NCI-H2227 treated with DMSO at 0.1 percent for 48 hours (cell line): ENCODE data around the gene SP3.
A peak's percentile ranks its signal among the peaks of the same experiment; 100 is the strongest.
"Not testable (repeated sequence)": the region's sequence is repeated elsewhere in the genome, so short reads cannot be mapped to it uniquely, and the experiment has no call there.

Experiments used
- DNase-seq: peaks from one replicate; lab custom pipeline; 2025; lab: John Stamatoyannopoulos, UW

The SP3 gene

DNA sequence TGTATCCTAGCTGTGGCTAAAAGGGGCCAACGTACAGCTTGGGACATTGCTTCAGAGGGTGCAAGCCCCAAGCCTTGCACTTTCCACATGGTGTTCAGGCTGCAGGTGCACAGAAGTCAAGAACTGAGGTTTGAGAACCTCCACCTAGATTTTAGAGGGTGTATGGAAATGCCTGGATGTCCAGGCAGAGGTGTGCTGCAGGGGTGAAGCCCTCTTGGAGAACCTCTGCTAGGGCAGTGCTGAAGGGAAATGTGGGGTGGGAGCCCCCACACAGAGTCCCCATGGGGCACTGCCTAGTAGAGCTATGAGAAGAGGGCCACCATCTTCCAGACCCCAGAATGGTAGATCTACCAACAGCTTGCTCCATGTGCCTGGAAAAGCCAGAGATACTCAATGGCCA lies 75.7 kb downstream of the SP3 start:
- not testable (repeated sequence) for DNase-seq

DNA sequence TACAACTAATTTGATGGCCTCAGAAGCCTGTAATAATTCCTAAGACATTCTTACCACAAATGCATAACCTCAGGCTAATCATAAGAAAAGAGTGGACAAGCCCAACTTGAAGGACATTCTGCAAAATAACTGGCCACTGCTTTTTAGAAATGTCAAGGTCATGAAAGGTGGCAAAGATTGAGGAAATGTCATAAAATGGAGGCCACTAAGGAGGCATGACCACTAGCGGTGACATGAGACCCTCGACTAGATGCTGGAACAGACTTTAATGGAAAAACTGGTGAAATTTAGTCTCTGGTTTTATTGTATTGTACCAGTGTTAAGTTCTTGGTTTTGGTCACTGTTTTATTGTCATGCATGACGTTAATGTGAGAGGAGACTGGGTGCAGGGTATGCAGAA lies 78.6 kb downstream of the SP3 start:
- DNase-seq = no peak

DNA sequence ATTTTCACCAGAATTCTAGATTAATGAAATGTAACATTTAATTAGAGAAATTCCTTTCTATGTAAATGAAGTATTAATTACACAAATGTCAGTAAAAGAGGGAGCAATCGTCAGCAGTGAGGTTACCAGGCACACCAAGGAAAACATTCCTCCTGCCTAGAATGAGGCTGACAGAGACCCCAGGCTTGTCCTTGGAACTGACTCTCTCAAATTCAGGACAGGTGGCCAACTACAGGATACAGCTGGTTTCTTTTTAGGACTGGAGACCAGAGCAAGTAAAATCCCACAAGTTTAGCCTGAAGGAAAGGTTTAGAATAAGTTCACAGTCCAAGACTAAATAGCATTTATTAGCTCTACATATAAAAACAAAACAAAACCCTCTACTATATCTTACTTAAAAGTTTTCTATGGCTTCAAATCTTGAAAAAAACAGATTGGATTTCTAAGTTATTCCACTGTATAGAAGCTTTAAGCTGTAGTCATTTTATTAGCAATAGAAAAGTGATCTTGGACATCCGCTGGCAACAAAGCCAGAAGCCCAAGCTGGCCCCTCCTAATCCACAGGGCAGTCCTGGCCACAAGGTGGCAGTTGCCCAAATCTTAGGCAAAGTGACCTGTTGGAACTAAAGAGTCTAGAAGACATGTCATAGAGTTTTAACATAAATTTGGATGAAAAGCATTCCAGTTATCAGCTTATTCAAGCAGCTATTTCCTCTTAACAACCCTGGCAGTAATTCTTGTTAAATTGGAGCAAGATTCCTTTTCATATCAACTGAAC lies 81.0 kb downstream of the SP3 start:
- DNase-seq = no peak

DNA sequence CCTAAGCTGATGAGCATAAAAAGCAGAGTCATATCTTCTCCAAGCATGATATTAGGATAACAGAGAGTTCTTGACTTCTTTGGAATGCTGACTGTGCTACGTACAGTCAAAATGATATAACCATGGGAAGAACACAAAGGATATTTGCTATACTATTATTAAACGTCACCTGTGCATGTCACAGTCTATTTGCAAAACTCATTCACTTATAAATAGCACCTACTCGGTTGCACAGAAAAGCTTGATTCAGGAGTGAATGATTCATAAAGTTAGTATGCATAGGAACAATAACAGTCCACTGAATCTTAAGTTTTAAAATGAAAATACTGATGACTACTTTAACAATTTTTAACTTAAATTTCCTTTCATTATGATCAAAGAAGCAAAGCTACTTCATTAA lies 83.3 kb downstream of the SP3 start:
- DNase-seq = no peak

DNA sequence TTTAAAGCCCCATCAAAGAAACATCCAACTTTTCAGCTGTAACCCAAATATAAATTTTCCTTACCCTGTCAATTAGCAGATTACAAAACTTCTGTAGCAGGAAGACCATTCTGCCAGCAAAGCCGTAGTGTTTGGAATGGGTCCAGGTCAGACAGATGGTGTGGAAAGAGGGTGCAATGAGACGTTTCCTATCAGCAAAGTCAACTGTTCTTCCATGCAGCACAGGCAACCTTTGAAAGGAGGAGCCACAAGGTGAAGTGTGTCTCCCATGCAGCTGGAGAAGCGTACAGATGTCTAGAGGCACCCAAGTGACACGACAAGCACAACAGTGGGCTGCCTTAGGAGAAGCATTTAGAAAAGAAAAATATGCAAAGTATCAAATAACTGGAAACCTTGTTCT lies 83.7 kb downstream of the SP3 start:
- DNase-seq = peak; percentile 32

DNA sequence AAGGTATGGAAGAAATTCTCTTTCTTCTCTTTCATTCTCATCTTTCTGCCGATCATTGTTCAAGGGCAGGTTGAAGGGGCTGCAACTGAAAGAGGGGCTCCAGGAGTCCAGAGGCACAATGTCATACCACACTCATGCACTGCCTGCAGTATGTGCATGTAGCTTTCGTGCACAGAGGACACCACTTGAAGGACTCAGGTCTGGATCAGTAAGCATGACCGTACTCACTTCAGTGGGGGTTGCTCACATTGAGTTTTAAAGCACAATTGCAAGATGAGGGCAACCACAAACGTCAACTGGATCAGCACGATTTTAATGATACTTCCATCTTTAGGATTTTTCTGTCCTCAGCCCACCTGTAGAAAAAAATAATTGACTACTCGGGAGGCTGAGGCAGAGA lies 84.6 kb downstream of the SP3 start:
- DNase-seq = no peak

DNA sequence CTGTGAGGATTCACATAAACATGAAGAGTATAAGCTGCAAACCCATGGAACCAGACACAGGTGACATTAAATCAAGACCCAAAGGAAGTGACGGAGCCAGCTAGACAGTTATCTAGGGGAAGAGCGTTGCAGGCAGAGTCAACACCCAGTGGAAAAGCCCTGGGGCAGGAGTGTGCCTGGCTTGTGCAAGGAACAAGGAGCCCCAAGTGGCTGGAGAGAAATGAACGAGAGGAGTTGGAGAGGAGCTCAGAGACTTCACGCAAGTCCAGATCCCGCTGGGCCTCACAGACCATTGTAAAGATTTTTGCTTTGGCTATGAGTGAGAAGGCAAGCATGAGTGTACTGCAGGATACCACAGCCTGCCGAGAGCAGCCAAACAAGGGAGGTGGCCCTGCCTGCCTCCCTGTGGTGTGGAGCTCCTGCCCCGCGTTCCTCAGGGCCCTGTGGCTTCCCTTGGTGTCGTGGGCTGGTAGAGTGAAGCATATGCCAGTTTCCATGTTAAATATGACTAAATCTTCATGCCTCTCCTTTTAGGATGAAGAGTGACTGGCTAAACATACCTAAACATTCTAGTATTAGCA lies 88.2 kb downstream of the SP3 start:
- no peak for DNase-seq

DNA sequence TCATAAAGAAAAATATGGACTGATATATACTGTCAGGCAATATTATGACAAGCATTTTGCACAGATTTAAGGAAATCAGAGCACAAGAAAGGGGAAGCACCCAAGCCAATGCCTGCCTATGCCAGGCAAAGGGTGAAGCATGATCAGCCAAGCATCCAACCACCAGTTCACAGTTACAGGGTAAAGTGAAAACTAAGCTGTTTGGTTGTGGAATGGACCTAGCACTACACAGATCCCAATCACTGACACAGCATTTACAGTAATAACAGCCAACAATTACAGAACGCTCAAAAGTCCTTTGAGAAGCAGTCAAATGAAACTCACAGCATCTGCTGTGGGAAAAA lies 90.3 kb downstream of the SP3 start:
- no peak for DNase-seq

DNA sequence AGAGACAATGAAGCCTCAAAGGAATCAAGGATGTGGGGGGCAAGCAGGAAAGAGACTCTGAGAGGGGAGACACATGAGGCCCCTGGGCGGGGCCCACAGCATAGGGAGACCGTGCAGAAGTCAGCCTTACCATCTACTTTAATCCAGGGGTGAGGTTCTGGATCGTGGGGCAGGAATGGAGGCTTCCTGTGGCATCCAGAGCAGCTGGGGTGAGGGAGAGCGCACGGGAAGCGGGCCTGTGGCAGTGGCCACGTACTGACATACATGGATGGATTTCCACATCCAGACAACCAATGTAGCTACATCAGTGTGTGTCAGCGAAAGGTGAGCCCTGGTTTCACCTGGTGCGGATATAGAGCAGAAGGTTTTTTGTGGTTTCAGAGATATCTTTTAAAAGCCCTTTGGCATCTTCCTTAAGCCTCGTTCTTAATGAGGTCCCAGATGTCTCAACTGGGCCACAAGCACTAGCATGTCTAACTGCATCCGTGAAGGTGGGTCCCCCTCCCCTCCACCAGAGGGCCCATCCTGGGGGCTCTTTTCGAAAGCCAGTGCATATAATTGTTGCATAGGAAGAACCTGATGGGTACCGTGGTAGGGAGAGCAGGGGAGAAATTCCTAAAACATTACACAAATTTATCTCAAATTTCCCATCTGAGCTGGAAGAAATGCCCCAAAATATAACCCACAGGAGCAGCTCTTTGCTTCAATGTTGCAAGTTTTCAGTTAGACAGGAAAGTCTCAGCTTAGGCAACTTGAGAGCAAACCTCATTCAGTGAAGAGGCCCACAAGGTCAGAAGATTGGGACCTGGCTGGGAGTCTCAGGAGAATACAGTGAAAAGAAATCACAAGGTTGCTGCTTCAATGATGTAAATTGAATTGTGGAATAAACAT lies 90.9 kb downstream of the SP3 start:
- no peak for DNase-seq

DNA sequence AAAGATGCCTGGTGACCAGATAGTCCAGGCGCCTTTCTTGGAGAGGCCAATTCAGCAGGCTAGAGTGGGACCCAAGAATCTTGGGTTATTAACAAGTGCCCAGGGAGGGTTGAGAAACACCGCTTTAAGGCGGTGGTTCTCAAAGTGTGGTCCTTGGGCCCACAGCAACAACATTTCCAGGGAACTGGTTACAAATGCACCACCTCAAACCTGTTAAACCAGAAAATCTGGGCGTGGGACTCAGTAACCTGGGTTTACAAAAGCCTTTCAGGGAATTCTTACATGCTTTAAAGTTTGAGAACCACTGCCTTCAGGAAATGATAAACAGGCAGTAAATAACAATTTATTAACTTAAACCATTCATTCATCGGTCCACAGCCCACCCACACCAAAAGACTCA lies 92.5 kb downstream of the SP3 start:
- DNase-seq = no peak

DNA sequence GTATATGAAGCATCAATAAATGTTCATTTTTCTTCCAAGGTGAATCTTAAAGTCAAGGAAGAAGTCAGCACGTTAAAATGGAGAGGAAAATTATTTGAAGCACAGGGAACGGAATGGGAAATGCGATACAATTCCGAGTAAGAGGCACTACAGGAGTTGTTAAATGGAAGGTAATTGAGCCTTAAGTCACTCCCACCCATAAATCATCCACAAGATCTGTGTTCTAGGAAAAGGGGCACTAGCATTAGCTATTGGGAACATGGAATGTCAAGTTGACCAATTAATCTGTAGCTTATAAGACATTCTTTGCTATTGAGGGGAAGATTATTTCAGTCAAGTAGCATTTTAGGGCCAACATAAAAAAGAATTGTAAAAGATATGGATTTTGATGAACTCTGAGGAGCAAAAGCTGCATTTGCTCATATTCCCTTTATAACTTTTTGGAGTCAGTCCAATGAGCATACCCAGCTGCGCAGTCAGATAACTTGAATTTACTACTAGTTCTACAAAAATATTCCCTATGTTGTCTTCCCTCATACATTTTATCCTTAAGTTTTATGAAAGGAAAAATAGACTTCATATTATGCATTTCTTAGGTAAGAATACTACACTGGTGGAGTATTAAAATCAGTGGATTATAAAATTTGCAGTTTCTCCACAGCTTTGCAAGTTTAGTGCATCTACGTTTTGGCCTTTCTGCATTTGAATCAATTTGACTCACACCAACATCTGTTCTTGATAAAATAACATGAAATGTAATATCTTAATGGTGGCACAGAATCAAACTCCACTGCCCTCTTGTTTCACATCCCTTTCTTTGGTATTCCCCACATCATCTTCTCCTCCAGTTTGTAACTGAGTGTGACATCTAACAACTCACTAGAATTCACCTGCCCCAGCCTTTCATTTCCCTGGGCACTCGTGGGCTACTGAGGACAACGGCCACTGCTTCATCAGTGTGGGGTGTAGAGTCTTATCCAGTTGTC lies 95.6 kb downstream of the SP3 start:
- peak; percentile 90 for DNase-seq

DNA sequence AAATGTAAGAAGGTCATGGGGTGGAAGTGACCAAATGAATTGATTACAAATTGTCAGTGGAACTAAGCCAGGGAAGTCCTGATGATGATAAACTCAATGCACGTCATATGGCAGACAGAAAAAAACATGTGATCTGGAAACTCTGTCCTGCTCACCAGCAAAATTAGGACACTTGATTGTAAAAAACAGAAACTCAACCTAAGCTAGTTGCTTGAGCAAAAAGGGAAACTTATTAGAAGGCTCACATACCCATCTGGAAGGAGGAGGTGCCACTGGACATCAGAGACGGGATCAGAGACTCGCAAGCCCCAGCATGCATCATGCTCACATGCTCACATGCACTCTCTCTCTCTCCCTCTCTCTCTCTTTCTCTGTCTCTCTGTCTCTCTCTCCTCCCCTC lies 96.8 kb downstream of the SP3 start:
- no peak for DNase-seq

DNA sequence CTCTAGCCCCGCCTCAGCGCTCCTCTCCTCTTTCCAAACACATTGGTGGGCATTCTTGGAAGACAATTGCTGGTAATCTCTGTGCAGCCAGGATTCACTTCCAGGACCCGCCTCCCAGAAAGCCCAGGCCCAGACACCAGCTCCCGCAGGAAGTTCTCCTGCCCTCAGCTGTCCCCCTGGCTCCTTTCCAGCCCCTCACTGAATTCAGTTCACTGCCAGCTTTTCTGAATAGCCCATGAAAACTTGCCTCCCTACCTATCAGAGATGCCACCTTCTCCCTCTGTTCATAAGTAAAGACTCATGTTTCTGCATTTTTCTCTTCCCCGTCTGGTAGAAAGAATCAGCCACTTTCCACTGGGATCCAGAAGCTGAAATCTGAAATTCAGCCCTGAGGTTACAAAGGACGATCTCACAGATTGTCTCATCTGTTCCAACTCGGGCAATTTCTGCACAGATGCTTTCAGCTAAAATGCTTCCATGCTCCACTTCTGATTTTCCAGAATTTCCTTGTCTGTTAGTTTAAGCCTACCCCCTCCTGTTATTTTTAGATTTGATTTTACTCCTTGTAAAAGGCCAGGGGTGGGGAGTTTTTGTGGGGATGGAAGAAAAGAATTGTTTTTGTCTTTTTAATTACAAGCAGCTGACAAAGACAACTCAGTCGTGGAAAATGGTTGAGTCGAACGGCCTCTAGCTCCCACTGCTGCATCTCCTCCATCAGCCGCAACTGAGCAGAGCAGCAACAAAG lies 98.1 kb downstream of the SP3 start:
- no peak for DNase-seq

DNA sequence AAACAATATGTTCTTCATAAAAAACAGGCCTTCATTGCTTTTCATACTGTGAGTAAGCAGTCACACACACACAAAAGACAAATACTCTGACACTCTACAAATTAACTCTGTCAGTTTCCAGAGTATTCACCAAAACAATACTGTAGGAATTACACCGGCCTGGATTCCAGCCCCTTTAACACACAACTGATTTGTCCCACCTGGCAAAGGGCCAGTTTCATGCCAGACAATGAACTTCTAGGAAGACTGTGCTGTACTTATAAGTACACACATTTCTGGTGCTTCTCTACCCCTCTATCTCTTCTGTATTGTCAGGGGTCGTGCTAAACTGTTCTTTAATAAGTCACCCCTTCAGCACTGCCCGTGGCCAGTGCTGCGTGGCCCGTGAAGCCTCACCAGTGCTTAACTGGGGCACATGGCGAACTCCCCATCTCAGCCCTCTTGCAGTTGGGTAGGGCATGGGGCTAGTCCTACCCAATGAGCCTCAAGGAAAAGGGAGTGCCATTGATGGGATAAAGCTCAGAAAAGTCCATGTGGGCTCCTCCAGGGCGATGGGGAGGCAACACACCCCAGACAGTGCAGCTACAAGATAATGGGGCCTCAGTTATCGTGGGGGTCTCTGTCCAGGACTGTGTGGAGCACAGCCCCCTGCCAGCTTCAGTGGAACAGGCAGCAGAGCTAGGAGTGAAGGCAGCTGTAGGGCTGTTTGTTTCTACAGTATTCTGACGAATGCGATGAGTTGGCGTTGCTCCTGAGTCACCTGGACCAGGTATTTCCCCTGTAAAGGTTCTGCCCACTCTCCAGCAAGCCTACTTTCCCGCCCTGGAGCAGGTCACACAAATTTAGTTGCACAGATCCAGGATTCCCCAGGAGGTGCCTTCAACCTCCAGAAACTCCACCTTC lies 99.0 kb downstream of the SP3 start:
- no peak for DNase-seq

DNA sequence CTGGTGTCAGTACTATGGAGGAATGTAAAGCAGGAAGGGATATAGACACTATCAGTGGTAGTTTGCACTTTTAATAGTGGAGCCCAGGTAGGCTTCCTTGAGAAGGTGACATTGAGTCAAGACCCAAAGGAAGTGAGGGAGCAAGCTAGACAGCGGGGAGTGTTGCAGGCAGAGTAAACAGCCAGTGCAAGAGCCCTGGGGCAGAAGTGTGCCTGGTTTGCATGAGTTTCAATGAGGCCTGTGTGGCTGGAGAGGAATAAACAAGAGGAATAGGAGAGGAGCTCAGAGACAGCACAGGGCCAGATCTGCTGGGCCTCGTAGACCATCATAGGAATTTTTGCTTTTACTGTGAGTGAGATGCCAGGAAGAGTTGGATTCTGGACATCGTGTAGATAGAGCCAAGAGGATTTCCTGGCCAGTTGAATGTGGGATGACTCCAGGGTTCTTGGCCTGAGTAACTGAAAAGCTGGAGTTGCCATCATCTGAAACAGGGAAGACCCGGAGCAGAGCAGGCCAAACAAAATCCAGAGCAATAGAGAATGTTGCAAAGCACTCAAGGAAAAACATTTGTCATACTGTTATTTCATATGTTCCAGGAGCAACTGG lies 102.5 kb downstream of the SP3 start:
- DNase-seq = no peak

DNA sequence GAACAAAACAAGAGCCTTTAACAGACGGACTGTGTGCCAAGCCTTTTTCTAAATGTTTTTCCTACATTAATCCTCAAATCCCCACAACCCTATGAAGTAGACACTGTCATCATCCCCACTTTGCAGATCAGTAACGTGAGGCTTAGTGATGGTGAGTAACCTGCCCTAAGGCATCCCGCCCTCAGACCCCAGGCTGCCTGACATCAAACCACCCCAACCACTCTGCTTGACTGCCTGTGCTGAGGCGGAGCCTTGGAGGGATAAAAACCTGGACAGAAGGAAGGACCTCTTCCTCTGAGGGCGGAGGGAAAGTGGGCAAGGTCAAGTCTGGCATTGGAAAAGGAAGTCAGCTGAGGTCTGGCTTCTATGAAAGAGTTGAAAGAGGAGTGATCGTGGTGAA lies 104.6 kb downstream of the SP3 start:
- DNase-seq = no peak

DNA sequence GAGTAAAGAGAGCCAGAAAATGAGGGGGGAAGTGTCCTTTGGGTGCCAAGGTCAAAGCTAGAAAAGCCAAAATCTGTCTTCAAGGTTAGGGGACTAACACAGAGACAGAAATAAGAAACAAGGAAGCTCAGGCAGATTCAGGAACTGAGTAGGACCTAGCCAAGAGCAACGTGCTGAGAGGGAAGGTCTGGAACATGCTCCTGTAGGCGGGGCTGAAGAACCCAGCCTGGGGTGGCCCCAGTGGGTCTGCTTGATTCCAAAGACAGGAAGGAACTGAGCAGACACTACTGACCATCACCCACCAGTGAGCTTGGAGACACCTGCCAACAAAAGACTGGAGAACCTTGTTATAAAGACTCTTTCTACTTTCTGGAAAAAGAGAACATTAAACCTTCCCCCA lies 105.1 kb downstream of the SP3 start:
- no peak for DNase-seq

DNA sequence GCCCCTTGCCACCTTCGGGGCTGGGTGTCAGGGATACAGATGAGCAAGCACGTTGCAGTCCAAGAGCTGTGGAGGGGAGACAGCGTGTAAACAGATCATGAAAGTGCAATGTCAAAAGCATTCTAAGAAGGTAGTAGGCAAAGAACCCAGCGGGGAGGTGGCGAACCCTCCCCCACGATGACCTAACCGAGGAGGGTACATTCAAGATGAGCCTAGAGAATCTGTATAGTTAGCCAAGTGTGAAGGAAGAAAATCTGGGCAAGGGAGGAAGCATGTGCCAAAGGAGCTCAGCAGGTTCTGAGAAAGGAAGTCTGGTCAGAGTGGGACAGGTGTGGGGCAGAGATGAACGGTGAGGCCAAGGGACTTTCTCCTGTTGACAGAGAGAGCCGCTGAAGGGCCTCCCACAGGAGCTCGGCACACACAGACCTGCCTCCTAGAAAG lies 106.9 kb downstream of the SP3 start:
- DNase-seq = no peak
